Measurements from ENCODE around the gene NCAPG2.
"Not testable (repeated sequence)": the region's sequence is repeated elsewhere in the genome, so short reads cannot be mapped to it uniquely, and the experiment has no call there.

The NCAPG2 gene

GRCh38 chr7:158666966-158667678 is 37.5 kb downstream of the NCAPG2 start:
- DNase-seq: not testable (repeated sequence)

GRCh38 chr7:158666401-158666800 is 38.2 kb downstream of the NCAPG2 start:
- no peak for DNase-seq

- DNase-seq: no peak
These were observed 40.2 kb downstream of the NCAPG2 start for GRCh38 chr7:158664406-158664805.

GRCh38 chr7:158663428-158663741 is 41.2 kb downstream of the NCAPG2 start:
- DNase-seq: no peak

GRCh38 chr7:158662610-158663427 is 41.8 kb downstream of the NCAPG2 start:
- DNase-seq: no peak

GRCh38 chr7:158658475-158658874 is 46.1 kb downstream of the NCAPG2 start:
- no peak for DNase-seq

GRCh38 chr7:158657189-158657746 is 47.3 kb downstream of the NCAPG2 start:
- DNase-seq: no peak

- no peak for DNase-seq
These were observed 48.6 kb downstream of the NCAPG2 start for GRCh38 chr7:158655931-158656441.

GRCh38 chr7:158655507-158655906 is 49.1 kb downstream of the NCAPG2 start:
- DNase-seq: no peak

GRCh38 chr7:158651968-158652565 is 52.5 kb downstream of the NCAPG2 start:
- DNase-seq: no peak

- no peak for DNase-seq
These were observed 53.8 kb downstream of the NCAPG2 start for GRCh38 chr7:158650821-158651225.

GRCh38 chr7:158649279-158649678 is 55.3 kb downstream of the NCAPG2 start:
- DNase-seq: no peak

- DNase-seq: no peak
These were observed 55.8 kb downstream of the NCAPG2 start for GRCh38 chr7:158648787-158649186.

GRCh38 chr7:158648168-158648567 is 56.4 kb downstream of the NCAPG2 start:
- no peak for DNase-seq

- no peak for DNase-seq
These were observed 57.2 kb downstream of the NCAPG2 start for GRCh38 chr7:158647475-158647792.

GRCh38 chr7:158646766-158647474 is 57.7 kb downstream of the NCAPG2 start:
- peak; percentile 5 to 40 (median 24) for DNase-seq

GRCh38 chr7:158645842-158646241 is 58.8 kb downstream of the NCAPG2 start:
- no peak for DNase-seq

- no peak for DNase-seq
These were observed 62.5 kb downstream of the NCAPG2 start for GRCh38 chr7:158642149-158642548.

- DNase-seq: no peak
These were observed 66.6 kb downstream of the NCAPG2 start for GRCh38 chr7:158638001-158638400.

- no peak for DNase-seq
These were observed 71.3 kb downstream of the NCAPG2 start for GRCh38 chr7:158633055-158633956.

- no peak for DNase-seq
These were observed 72.9 kb downstream of the NCAPG2 start for GRCh38 chr7:158631574-158632195.

Data from suppressor macrophage (primary cell).